Activated CD4-positive, alpha-beta T cell treated with anti-CD3 and anti-CD28 coated beads, Interleukin-2, amount 10 ng/mL, durations not matched to agents 24 days and 14 days (primary cell): ENCODE data around the gene KPRP. TPM values are rescaled to one million over a fixed set of nuclear protein-coding genes. Genes with fewer than 3 reads are reported as not detected.

ENCODE experiments used
- DNase-seq: peaks from one replicate; pipeline ENCODE4 v3.0.0; 2022
- H3K27ac Mint-ChIP-seq: one replicate; pipeline ENCODE4 v1.8.0; 2022; ENCODE audit warnings: mild to moderate bottlenecking, mixed read lengths
- H3K27me3 Mint-ChIP-seq: one replicate; pipeline ENCODE4 v1.8.0; 2022; ENCODE audit warnings: mixed read lengths
- H3K36me3 Mint-ChIP-seq: one replicate; pipeline ENCODE4 v1.8.0; 2022; ENCODE audit warnings: low read depth, mild to moderate bottlenecking, mixed read lengths
- H3K4me1 Mint-ChIP-seq: one replicate; pipeline ENCODE4 v1.8.0; 2021; ENCODE audit warnings: mixed read lengths
- H3K4me3 Mint-ChIP-seq: one replicate; pipeline ENCODE4 v1.8.0; 2022; ENCODE audit warnings: mild to moderate bottlenecking, moderate library complexity, mixed read lengths
- H3K9me3 Mint-ChIP-seq: one replicate; pipeline ENCODE4 v1.8.0; 2021; ENCODE audit warnings: mixed read lengths
- intact Hi-C: fragments of 100-400 bp; cut with micrococcal nuclease; formaldehyde crosslinking; loops from one replicate; pipeline ENCODE4 v1.15.1; 2023
- total RNA-seq: library from RNA; stranded (reverse); gene quantifications from 2 replicates; pipeline ENCODE4 v1.2.3, GENCODE V29; 2022

Gene KPRP, protein sequence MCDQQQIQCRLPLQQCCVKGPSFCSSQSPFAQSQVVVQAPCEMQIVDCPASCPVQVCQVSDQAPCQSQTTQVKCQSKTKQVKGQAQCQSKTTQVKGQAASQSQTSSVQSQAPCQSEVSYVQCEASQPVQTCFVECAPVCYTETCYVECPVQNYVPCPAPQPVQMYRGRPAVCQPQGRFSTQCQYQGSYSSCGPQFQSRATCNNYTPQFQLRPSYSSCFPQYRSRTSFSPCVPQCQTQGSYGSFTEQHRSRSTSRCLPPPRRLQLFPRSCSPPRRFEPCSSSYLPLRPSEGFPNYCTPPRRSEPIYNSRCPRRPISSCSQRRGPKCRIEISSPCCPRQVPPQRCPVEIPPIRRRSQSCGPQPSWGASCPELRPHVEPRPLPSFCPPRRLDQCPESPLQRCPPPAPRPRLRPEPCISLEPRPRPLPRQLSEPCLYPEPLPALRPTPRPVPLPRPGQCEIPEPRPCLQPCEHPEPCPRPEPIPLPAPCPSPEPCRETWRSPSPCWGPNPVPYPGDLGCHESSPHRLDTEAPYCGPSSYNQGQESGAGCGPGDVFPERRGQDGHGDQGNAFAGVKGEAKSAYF
- not detected in 2 replicates for total RNA-seq

GRCh38 chr1:152757747-152758146 lies at the start of gene KPRP:
TSS of gene KPRP (plus strand) at chr1:152758025. CDS start at chr1:152759589, 1,564 bp downstream.
- no peak within 1 kb of the TSS for H3K27ac Mint-ChIP-seq
- intact Hi-C loops = no loop called here

DNA sequence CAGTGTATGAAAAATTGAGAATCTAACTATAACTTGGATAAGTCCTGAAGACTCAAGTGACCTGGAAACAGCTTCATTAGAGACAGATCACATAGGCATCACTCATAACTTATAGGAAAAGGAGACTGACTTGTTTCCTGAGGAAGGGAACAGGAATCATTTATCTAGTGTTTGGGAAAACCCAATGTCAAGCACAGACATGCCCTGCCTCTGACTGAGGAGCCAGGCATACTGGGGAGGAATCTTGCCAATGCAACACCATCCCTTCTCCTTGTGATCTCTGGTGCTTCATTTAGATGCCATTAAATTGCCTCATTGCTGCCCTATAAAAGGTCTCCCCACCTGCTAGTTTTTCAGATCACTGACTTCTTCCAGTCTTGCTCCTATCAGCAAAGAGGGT lies 39.6 kb upstream of the KPRP start:
- no peaks in the 10 kb centered on the region for H3K9me3 Mint-ChIP-seq
- H3K36me3 Mint-ChIP-seq = no peaks in the 10 kb centered on the region
- H3K27me3 Mint-ChIP-seq = peaks cover 4% of the 10 kb centered on the region
- intact Hi-C loops = no loop called here
- no peak for DNase-seq
- H3K4me3 Mint-ChIP-seq = no peak overlapping the region
- no peaks in the 10 kb centered on the region for H3K4me1 Mint-ChIP-seq
- no peak overlapping the region for H3K27ac Mint-ChIP-seq

More at GRCh38 chr1:152757747-152758146, at the start of gene KPRP:
- Mint-ChIP-seq H3K9me3 (no peaks in the 10 kb centered on the region), H3K4me3 (no peak within 1 kb of the TSS), H3K4me1 (no peaks in the 10 kb centered on the region), H3K27me3 (no peaks in the 10 kb centered on the region), H3K36me3 (no peaks in the 10 kb centered on the region)
- DNase-seq = no peak

DNA sequence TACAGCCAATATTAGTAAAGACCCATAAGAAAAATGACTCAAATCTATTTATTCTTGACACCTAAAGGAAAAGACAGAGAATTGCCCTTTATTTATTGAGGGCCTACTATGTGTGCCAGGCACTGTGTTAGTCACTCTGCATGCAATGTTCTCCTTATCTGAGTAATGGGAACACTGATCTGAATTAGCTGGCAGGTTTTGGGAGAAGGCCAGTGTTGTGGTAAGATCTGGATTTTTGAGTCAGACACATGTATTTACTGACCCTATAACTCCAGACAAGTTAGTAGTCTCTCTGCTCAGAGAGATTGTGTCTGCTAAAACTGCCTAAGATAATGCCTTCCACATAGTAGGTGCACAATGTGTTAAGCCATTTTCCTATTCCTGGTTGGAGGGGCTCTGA lies 32.6 kb upstream of the KPRP start:
- no peaks in the 10 kb centered on the region for H3K36me3 Mint-ChIP-seq
- H3K4me3 Mint-ChIP-seq = no peak overlapping the region
- H3K27ac Mint-ChIP-seq = no peak overlapping the region
- no peak for DNase-seq
- H3K27me3 Mint-ChIP-seq = peaks cover 4% of the 10 kb centered on the region
- H3K9me3 Mint-ChIP-seq = no peaks in the 10 kb centered on the region
- intact Hi-C loops = no loop called here
- H3K4me1 Mint-ChIP-seq = no peaks in the 10 kb centered on the region

GRCh38 chr1:152728986-152729385 lies 28.8 kb upstream of the KPRP start:
- Mint-ChIP-seq H3K9me3 (no peaks in the 10 kb centered on the region), H3K4me3 (no peak overlapping the region), H3K27ac (no peak overlapping the region), H3K4me1 (no peaks in the 10 kb centered on the region), H3K27me3 (peaks cover 2% of the 10 kb centered on the region), H3K36me3 (no peaks in the 10 kb centered on the region)
- no peak for DNase-seq
- intact Hi-C loops = no loop called here

DNA sequence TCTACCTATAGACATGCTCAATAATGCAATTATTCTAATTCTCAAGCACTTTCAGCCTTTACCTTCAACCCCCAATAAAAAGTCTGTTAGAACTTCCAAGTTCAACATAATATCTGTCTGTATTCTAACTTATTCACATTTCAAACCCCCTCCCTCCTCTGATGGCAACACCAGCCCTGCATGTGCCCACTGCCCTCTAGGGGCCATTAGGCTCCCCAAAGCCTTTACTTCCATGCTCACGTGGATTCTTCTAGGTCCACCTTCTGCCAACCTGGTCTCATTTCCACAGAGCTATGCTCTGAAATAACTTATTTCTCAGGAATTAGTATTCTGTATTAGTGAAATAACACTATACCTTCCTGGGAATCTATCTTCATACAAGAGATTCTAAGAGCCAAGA lies 22.2 kb upstream of the KPRP start:
- peaks cover 10% of the 10 kb centered on the region for H3K27me3 Mint-ChIP-seq
- DNase-seq = no peak
- no peaks in the 10 kb centered on the region for H3K36me3 Mint-ChIP-seq
- intact Hi-C loops = no loop called here
- no peak overlapping the region for H3K27ac Mint-ChIP-seq
- H3K4me1 Mint-ChIP-seq = no peaks in the 10 kb centered on the region
- H3K4me3 Mint-ChIP-seq = no peak overlapping the region
- H3K9me3 Mint-ChIP-seq = no peaks in the 10 kb centered on the region

GRCh38 chr1:152737997-152738396 lies 19.8 kb upstream of the KPRP start:
- Mint-ChIP-seq H3K27me3 (peaks cover 8% of the 10 kb centered on the region), H3K4me3 (no peak overlapping the region), H3K36me3 (no peaks in the 10 kb centered on the region), H3K9me3 (no peaks in the 10 kb centered on the region), H3K27ac (no peak overlapping the region), H3K4me1 (no peaks in the 10 kb centered on the region)
- DNase-seq = no peak
- intact Hi-C loops = no loop called here

GRCh38 chr1:152739841-152740240 lies 18.0 kb upstream of the KPRP start:
- Mint-ChIP-seq H3K4me1 (no peaks in the 10 kb centered on the region), H3K27ac (no peak overlapping the region), H3K36me3 (no peaks in the 10 kb centered on the region), H3K27me3 (peaks cover 8% of the 10 kb centered on the region), H3K4me3 (no peak overlapping the region), H3K9me3 (no peaks in the 10 kb centered on the region)
- intact Hi-C loops = no loop called here
- no peak for DNase-seq

DNA sequence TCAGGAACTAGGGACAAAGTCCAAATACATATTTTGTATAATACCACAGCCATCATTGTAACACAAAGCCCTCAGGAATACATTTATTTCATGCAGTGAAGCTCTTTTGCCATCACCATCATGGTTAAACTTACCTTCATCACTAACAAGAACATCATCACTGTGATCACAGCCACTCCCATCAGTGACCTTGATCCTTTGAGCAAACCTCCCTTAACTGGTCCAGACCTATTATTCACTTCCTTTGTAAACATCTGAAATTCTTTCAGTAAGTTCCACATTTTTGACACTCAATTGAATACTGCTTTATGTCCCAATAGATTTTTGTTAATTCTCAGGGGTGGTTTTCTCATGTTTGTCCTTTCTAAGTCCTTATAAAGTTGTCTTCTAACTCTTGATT lies 16.2 kb upstream of the KPRP start:
- Mint-ChIP-seq H3K4me3 (no peak overlapping the region), H3K36me3 (no peaks in the 10 kb centered on the region), H3K9me3 (no peaks in the 10 kb centered on the region), H3K27ac (no peak overlapping the region), H3K27me3 (peaks cover 7% of the 10 kb centered on the region), H3K4me1 (no peaks in the 10 kb centered on the region)
- DNase-seq = no peak
- intact Hi-C loops = no loop called here

DNA sequence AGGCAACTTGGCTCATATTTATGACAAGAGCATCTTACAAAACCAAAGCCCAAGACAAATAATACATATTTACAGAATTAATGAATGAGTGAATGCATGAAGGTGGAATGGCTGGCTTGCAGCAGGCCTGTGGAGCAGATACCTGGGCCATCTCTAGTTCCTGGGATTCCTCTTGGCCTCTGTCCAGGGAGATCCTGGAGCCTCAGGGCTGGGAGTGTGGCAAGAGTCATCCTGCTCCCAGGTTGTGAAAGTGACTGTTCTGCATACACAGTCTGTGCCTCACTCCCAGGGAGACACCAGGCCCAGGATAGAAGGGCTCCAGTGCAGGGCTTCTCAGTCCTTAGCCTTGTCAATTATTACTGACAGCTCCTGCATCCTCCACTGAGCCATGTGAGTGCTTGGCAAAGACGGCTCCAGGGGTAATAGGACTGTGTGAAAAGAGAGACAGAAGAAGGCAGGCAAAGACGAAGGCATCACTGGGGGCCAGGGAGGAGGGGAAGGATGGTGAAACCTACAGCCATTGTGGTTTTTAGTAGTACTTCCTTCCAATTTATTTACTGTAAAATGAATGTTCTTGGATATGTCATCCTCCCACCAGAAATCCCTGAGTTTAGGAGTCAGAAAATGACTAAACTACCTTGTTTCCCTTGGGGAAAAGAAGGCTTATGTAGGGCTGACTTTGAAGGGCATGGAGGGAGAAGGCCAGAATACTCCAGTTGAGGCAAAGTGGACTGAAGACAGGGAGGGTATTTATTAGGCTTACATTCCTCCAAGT lies 14.3 kb upstream of the KPRP start:
- Mint-ChIP-seq H3K27me3 (peaks cover 4% of the 10 kb centered on the region), H3K4me3 (no peak overlapping the region), H3K4me1 (no peaks in the 10 kb centered on the region), H3K9me3 (no peaks in the 10 kb centered on the region), H3K36me3 (no peaks in the 10 kb centered on the region), H3K27ac (no peak overlapping the region)
- intact Hi-C loops = no loop called here
- no peak for DNase-seq

- no peak overlapping the region for H3K27ac Mint-ChIP-seq
- intact Hi-C loops = no loop called here
- H3K9me3 Mint-ChIP-seq = no peaks in the 10 kb centered on the region
- no peak overlapping the region for H3K4me3 Mint-ChIP-seq
- H3K36me3 Mint-ChIP-seq = no peaks in the 10 kb centered on the region
- peaks cover 6% of the 10 kb centered on the region for H3K27me3 Mint-ChIP-seq
- DNase-seq = no peak
- no peaks in the 10 kb centered on the region for H3K4me1 Mint-ChIP-seq
Measured at GRCh38 chr1:152745289-152745704, 12.5 kb upstream of the KPRP start.

DNA sequence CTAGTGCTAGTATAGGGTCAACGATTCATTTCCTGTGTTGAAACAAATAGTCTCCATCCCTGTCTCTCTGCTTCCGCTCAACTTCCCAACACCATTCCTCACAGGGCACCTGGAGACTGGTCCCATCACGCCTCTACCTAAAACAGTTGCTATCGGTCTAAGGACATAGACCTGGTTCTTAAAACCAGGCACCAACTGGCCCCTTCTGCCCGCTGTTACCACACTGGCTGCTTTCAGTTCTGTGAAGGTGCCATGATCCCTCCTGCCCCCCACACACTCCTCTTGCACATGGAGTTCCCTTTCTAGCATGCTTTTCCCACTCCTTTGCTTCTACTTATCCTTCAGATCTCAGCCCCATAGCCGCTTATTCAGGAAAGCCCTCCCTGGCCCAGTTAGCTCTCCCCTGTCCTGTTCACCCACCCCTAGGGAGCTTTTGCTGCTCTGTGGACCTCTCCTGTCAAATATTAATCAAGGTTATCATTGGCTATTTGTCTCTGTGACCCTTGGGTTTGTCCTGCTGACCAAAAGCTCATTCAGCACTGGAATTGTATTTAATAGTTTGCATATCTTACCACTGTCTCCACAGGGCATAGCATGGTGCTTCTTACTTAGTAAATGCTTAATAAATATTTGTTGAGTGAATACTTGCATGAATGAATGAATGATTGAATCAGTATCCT lies 11.9 kb upstream of the KPRP start:
- intact Hi-C loops = no loop called here
- Mint-ChIP-seq H3K9me3 (no peaks in the 10 kb centered on the region), H3K27me3 (peaks cover 9% of the 10 kb centered on the region), H3K4me1 (no peaks in the 10 kb centered on the region), H3K4me3 (no peak overlapping the region), H3K27ac (no peak overlapping the region), H3K36me3 (no peaks in the 10 kb centered on the region)
- DNase-seq = no peak

DNA sequence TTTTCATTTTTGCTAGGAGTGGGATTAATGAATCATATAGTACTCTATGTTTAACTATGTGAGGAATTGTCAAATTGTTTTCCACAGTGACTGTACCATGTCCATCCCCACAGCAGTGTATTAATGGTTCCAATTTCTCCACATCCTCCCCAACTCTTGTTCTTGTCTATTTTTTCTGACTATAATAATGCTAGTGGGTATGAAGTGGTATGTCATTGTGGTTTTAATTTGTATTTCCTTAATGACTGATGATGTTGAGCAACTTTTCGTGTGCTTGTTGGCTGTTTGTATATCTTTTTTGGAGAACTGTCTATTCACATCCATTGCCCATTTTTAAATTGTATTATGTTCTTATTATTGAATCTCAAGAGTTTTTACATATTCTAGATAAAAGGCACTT lies 10.0 kb upstream of the KPRP start:
- intact Hi-C loops = no loop called here
- peaks cover 9% of the 10 kb centered on the region for H3K27me3 Mint-ChIP-seq

DNA sequence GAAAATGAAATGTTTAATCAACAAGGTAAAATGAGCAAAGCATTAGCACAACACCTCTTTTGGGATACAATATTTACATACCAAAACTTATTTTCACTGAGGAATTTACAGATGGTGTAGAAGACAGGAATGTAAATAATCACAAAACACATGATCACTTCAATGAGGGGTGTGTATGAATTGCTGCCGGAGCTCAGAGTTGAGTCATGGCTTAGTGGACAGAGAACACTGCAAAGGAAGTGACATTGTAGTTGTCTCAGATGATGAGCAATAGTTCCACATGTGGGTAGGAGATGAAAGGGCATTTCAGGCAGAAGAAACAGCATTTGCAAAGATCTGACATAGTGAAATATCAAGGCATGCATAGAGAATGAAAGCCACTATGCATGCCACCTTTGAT lies 5.6 kb upstream of the KPRP start:
- intact Hi-C loops = no loop called here
- Mint-ChIP-seq H3K9me3 (no peaks in the 10 kb centered on the region), H3K36me3 (no peaks in the 10 kb centered on the region), H3K27me3 (peaks cover 9% of the 10 kb centered on the region), H3K4me3 (no peak overlapping the region), H3K4me1 (no peaks in the 10 kb centered on the region), H3K27ac (no peak overlapping the region)
- DNase-seq = peak; percentile 33

More for the DNA sequence above, 10.0 kb upstream of the KPRP start:
- Mint-ChIP-seq H3K36me3 (no peaks in the 10 kb centered on the region), H3K9me3 (no peaks in the 10 kb centered on the region), H3K27ac (no peak overlapping the region), H3K4me1 (no peaks in the 10 kb centered on the region), H3K4me3 (no peak overlapping the region)
- DNase-seq = no peak

DNA sequence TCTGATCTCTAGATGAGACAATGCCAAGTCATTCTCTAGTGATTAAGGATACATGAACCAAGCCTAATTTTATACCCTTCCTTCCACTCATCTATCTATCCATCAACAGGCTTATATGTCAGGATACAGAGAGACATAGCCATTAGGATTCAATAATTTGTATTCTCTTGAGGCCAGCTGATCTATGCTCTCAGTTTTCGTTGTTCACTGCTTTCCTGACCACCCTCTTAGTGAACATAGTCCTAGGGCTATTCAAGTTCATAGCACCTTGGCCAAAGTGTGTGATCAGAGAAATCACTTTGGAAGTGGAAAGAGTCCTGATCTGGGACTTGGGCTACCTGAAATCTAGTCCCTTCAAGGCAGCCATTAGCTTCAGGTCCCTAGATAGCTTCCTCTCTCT lies 4.2 kb upstream of the KPRP start:
- Mint-ChIP-seq H3K4me3 (no peak overlapping the region), H3K9me3 (no peaks in the 10 kb centered on the region), H3K27ac (no peak overlapping the region), H3K36me3 (no peaks in the 10 kb centered on the region), H3K4me1 (no peaks in the 10 kb centered on the region), H3K27me3 (peaks cover 7% of the 10 kb centered on the region)
- intact Hi-C loops = no loop called here
- no peak for DNase-seq
